SK-N-SH treated with all-trans-retinoic acid at 6 μM for 48 hours (cell line): ENCODE results near the gene AGT.

Experiments
- ATAC-seq: fragments of 200-7000 bp; cut with Tn5 transposase; 3 replicates; pipeline ENCODE4 v1.9.1; 2020; ENCODE audit warnings: mild to moderate bottlenecking, moderate library complexity
- ARNTL ChIP-seq: fragments of 450-650 bp; formaldehyde crosslinking; IDR thresholded peaks from 2 replicates; pipeline ENCODE4 v1.5.0; 2020; ENCODE audit warnings: low read depth, mild to moderate bottlenecking, moderate library complexity, borderline replicate concordance
- BACH2 ChIP-seq: fragments of 250-450 bp; sonication (Bioruptor Pico); IDR thresholded peaks from 2 replicates; pipeline ENCODE4 v1.9.0; 2021; ENCODE audit warnings: mild to moderate bottlenecking, borderline replicate concordance
- ESRRG ChIP-seq: fragments of 250-450 bp; sonication (Bioruptor Pico); IDR thresholded peaks from 2 replicates; pipeline ENCODE4 v1.6.1; 2021; ENCODE audit warnings: mild to moderate bottlenecking
- ISL1 ChIP-seq: fragments of 250-450 bp; sonication (Bioruptor Pico); IDR thresholded peaks from 2 replicates; pipeline ENCODE4 v2.1.2; 2022; ENCODE audit warnings: mild to moderate bottlenecking, moderate library complexity
- OSR1 ChIP-seq: fragments of 250-450 bp; sonication (Bioruptor Pico); IDR thresholded peaks from 2 replicates; pipeline ENCODE4 v1.8.0; 2022; ENCODE audit warnings: moderate library complexity, mild to moderate bottlenecking, inconsistent platforms
- PPARA ChIP-seq: fragments of 250-450 bp; sonication (Bioruptor Pico); IDR thresholded peaks from 2 replicates; pipeline ENCODE4 v1.5.0; 2020; ENCODE audit warnings: mild to moderate bottlenecking, borderline replicate concordance
- RARB ChIP-seq: fragments of 250-450 bp; sonication (Bioruptor Pico); IDR thresholded peaks from 2 replicates; pipeline ENCODE4 v1.8.0; 2021; ENCODE audit warnings: mild to moderate bottlenecking, moderate library complexity
- TCF4 ChIP-seq: fragments of 250-450 bp; sonication (Bioruptor Pico); IDR thresholded peaks from 2 replicates; pipeline ENCODE4 v1.8.0; 2021; ENCODE audit warnings: mild to moderate bottlenecking, moderate library complexity, borderline replicate concordance
- TOX ChIP-seq: fragments of 250-450 bp; sonication (Bioruptor Pico); IDR thresholded peaks from 2 replicates; pipeline ENCODE4 v1.8.0; 2021; ENCODE audit warnings: mild to moderate bottlenecking, moderate library complexity, borderline replicate concordance
- ZC3H10 ChIP-seq: fragments of 250-450 bp; sonication (Bioruptor Pico); IDR thresholded peaks from 2 replicates; pipeline ENCODE4 v1.5.1; 2021; ENCODE audit warnings: mild to moderate bottlenecking, moderate library complexity
- ZFP3 ChIP-seq: fragments of 250-450 bp; sonication (Bioruptor Pico); IDR thresholded peaks from 2 replicates; pipeline ENCODE4 v1.5.0; 2020; ENCODE audit warnings: mild to moderate bottlenecking, moderate library complexity
- ZFP30 ChIP-seq: fragments of 450-650 bp; formaldehyde crosslinking; IDR thresholded peaks from 2 replicates; pipeline ENCODE4 v1.5.0; 2022; ENCODE audit warnings: mild to moderate bottlenecking, moderate library complexity
- ZNF565 ChIP-seq: fragments of 450-650 bp; formaldehyde crosslinking; conservative IDR thresholded peaks from 2 replicates; pipeline ENCODE4 v1.5.0; 2020; ENCODE audit warnings: low read depth, mild to moderate bottlenecking, moderate library complexity
- ZNF70 ChIP-seq: fragments of 450-650 bp; formaldehyde crosslinking; IDR thresholded peaks from 2 replicates; pipeline ENCODE4 v1.5.0; 2020; ENCODE audit warnings: mild to moderate bottlenecking, moderate library complexity
- TF ChIP-seq, protein P1 (sequence below): fragments of 250-450 bp; sonication (Bioruptor Pico); IDR thresholded peaks from 2 replicates; pipeline ENCODE4 v1.5.1; 2020; ENCODE audit warnings: low read depth, mild to moderate bottlenecking, moderate library complexity
- TF ChIP-seq, protein P2 (sequence below): fragments of 250-450 bp; sonication (Bioruptor Pico); IDR thresholded peaks from 2 replicates; pipeline ENCODE4 v1.5.1; 2021; ENCODE audit warnings: mild to moderate bottlenecking, moderate library complexity
- TF ChIP-seq, protein P3 (sequence below): fragments of 250-450 bp; sonication (Bioruptor Pico); IDR thresholded peaks from 2 replicates; pipeline ENCODE4 v1.8.0; 2020; ENCODE audit warnings: mild to moderate bottlenecking, moderate library complexity, borderline replicate concordance
- TF ChIP-seq, protein P4 (sequence below): fragments of 250-450 bp; sonication (Bioruptor Pico); IDR thresholded peaks from 2 replicates; pipeline ENCODE4 v1.5.0; 2020; ENCODE audit warnings: mild to moderate bottlenecking, moderate library complexity

AGT gene

DNA sequence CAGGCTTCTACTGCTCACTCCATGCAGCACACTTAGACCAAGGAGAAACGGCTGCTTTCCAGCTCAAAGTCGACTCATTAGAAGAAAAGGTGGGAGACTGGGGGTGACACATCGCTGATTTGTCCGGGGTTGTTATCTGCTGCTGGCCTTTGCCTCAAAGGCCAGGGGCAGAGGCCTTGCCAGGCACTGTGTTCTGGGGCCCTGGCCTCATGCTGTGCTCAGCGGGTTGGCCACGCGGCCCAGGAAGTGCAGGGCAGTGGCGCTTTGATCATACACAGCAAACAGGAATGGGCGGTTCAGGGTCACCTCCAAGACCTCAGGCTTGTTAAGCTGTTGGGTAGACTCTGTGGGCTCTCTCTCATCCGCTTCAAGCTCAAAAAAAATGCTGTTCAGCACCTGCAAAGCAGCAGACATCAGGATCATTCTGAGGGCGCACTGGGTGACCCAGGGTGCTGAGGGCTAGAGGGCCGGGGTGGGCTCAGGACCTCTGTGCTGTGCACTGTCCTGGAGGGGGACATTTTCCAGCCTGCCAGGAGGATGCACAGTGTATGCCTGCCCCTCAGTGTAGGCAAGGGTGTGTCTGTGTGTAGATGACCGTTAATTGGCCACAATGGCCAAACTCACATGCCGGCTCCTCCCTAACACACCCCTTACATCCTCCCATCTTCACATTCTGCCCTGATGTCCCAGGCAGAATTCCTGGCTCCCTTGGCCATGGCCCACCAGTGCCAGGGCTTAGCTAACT, 10.8 kb downstream of the AGT start:
- ATAC-seq = no peak
- TF ChIP-seq, protein P1, sequence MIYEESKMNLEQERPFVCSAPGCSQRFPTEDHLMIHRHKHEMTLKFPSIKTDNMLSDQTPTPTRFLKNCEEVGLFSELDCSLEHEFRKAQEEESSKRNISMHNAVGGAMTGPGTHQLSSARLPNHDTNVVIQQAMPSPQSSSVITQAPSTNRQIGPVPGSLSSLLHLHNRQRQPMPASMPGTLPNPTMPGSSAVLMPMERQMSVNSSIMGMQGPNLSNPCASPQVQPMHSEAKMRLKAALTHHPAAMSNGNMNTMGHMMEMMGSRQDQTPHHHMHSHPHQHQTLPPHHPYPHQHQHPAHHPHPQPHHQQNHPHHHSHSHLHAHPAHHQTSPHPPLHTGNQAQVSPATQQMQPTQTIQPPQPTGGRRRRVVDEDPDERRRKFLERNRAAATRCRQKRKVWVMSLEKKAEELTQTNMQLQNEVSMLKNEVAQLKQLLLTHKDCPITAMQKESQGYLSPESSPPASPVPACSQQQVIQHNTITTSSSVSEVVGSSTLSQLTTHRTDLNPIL (CRISPR knock-in tag) = no peak
- TF ChIP-seq TCF4 (CRISPR knock-in tag) (no peak), OSR1 (no peak), ESRRG (CRISPR knock-in tag) (no peak), BACH2 (CRISPR knock-in tag) (no peak), ZFP30 (CRISPR knock-in tag) (no peak), ZFP3 (no peak)
- TF ChIP-seq, protein P2, sequence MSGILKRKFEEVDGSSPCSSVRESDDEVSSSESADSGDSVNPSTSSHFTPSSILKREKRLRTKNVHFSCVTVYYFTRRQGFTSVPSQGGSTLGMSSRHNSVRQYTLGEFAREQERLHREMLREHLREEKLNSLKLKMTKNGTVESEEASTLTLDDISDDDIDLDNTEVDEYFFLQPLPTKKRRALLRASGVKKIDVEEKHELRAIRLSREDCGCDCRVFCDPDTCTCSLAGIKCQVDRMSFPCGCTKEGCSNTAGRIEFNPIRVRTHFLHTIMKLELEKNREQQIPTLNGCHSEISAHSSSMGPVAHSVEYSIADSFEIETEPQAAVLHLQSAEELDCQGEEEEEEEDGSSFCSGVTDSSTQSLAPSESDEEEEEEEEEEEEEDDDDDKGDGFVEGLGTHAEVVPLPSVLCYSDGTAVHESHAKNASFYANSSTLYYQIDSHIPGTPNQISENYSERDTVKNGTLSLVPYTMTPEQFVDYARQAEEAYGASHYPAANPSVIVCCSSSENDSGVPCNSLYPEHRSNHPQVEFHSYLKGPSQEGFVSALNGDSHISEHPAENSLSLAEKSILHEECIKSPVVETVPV (CRISPR knock-in tag) = no peak
- TF ChIP-seq, protein P3, sequence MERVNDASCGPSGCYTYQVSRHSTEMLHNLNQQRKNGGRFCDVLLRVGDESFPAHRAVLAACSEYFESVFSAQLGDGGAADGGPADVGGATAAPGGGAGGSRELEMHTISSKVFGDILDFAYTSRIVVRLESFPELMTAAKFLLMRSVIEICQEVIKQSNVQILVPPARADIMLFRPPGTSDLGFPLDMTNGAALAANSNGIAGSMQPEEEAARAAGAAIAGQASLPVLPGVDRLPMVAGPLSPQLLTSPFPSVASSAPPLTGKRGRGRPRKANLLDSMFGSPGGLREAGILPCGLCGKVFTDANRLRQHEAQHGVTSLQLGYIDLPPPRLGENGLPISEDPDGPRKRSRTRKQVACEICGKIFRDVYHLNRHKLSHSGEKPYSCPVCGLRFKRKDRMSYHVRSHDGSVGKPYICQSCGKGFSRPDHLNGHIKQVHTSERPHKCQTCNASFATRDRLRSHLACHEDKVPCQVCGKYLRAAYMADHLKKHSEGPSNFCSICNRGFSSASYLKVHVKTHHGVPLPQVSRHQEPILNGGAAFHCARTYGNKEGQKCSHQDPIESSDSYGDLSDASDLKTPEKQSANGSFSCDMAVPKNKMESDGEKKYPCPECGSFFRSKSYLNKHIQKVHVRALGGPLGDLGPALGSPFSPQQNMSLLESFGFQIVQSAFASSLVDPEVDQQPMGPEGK (CRISPR knock-in tag) = no peak

DNA sequence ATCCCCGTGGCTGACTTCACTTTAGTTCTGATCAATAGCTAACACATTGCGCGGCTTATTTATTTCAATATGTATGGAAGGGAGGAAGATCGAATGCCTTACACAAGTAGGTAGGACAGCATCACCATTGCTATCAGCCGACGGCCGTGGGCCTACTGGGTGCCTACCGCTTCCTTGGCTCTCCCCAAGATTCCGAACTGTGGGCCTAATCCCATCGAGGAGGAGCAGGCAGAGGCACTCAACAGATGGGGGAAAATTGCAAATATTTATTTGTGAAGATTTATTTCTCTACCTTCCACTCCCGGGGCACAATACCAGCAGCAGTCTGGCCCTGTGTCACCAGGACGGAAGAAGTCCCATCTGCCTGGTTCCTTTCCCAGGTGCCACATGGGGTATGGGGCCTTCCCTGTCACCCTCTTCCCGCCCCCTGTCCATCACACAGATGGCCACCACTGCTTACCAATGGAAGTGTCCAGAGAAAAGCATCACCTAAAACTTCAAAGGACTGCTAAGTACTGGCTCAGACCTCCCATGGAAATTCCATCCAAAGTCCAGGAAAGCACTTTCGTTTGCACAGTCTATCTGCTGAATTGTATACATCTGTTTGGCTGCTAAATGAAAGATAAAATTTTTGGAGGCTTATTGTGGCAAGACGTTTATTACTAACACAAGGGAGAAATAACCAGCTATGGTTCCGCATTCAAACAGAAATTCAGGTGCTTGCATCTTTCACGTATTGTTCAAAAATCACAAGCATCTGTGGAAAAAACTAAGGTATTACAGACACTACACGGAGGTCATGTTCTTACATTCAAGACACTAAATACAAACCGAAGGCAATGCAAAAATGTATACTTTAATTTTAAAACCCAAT, 11.8 kb downstream of the AGT start:
- TF ChIP-seq ZNF70 (CRISPR knock-in tag) (no peak), ISL1 (CRISPR knock-in tag) (no peak), ZFP3 (no peak)
- no peak for ATAC-seq

DNA sequence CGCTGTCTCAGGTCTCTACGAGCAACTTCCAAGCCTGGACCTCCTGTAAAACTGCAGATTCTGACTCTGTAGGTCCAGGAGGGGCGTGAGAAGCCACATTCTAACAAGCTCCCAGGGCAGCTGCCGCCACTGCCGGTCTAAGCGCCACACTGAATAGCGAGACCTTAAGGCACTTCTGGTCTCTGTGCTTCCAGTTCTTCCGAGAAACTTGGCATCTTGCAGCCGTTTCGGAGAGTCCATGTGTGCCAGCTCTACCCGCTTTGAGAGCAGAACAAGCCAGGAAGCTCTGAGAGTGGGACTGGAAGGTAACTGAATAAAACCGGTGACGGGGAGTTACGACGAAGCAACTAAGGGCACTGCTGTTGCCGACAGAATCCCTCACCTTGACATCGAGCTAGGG, 12.5 kb downstream of the AGT start:
- ATAC-seq = no peak
- TF ChIP-seq ZNF70 (CRISPR knock-in tag) (no peak), ESRRG (CRISPR knock-in tag) (no peak), ZFP30 (CRISPR knock-in tag) (no peak), ZNF565 (CRISPR knock-in tag) (no peak), PPARA (no peak), ZFP3 (no peak), ZC3H10 (no peak), TOX (CRISPR knock-in tag) (no peak), RARB (no peak), BACH2 (CRISPR knock-in tag) (no peak), ISL1 (CRISPR knock-in tag) (no peak), ARNTL (CRISPR knock-in tag) (no peak)
- TF ChIP-seq, protein P2 (CRISPR knock-in tag) = no peak
- TF ChIP-seq, protein P3 (CRISPR knock-in tag) = no peak
- TF ChIP-seq, protein P4, sequence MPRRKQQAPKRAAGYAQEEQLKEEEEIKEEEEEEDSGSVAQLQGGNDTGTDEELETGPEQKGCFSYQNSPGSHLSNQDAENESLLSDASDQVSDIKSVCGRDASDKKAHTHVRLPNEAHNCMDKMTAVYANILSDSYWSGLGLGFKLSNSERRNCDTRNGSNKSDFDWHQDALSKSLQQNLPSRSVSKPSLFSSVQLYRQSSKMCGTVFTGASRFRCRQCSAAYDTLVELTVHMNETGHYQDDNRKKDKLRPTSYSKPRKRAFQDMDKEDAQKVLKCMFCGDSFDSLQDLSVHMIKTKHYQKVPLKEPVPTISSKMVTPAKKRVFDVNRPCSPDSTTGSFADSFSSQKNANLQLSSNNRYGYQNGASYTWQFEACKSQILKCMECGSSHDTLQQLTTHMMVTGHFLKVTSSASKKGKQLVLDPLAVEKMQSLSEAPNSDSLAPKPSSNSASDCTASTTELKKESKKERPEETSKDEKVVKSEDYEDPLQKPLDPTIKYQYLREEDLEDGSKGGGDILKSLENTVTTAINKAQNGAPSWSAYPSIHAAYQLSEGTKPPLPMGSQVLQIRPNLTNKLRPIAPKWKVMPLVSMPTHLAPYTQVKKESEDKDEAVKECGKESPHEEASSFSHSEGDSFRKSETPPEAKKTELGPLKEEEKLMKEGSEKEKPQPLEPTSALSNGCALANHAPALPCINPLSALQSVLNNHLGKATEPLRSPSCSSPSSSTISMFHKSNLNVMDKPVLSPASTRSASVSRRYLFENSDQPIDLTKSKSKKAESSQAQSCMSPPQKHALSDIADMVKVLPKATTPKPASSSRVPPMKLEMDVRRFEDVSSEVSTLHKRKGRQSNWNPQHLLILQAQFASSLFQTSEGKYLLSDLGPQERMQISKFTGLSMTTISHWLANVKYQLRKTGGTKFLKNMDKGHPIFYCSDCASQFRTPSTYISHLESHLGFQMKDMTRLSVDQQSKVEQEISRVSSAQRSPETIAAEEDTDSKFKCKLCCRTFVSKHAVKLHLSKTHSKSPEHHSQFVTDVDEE (CRISPR knock-in tag) = no peak
